HEK293 (cell line): ENCODE data around the gene AFAP1L2.

Experiments
- CTCF ChIA-PET: fragments of 350-600 bp; formaldehyde crosslinking; extraction: SDS; loops from one replicate; lab custom pipeline; 2021; ENCODE audit warnings: antibody characterized with exemption; lab: Yijun Ruan, JAX
- POLR2A ChIA-PET: fragments of 300-600 bp; formaldehyde crosslinking; extraction: SDS; loops from one replicate; lab custom pipeline; 2020; ENCODE audit warnings: antibody characterized with exemption, inconsistent platforms; lab: Yijun Ruan, JAX
- H3K27ac ChIP-seq: fragments of 200-500 bp; sonication (Bioruptor generic); 2 replicates; pipeline ENCODE4 v1.5.1; 2014; ENCODE audit warnings: low read depth, low read length, control low read depth, inconsistent platforms; ENCODE audit errors: extremely low read depth
- H3K36me3 ChIP-seq, 2 experiments: fragments of 200-500 bp in 1 of 2; sonication (Bioruptor generic) in 1 of 2; 1 replicate in 1 of 2; 2 replicates in 1 of 2; pipeline ENCODE4 v1.5.1; 2014 to 2017; ENCODE audit warnings: inconsistent platforms in 2 of 2, low read length in 2 of 2; ENCODE audit not compliant: control insufficient read depth in 2 of 2, insufficient read depth in 1 of 2
- H3K4me1 ChIP-seq: fragments of 200-500 bp; sonication (Bioruptor generic); 2 replicates; pipeline ENCODE4 v1.5.1; 2014; ENCODE audit warnings: mild to moderate bottlenecking, low read length, inconsistent platforms; ENCODE audit not compliant: control insufficient read depth, insufficient read depth
- H3K4me3 ChIP-seq: 2 replicates; pipeline ENCODE4 v1.5.1; 2011; ENCODE audit warnings: low read depth, mild to moderate bottlenecking, control low read depth, low read length, moderate library complexity
- H3K9me3 ChIP-seq: fragments of 200-500 bp; sonication (Bioruptor generic); 2 replicates; pipeline ENCODE4 v1.5.1; 2014; ENCODE audit warnings: low read depth, low read length, inconsistent platforms; ENCODE audit not compliant: control insufficient read depth, insufficient read depth
- BCL11B ChIP-seq: fragments of 450-650 bp; formaldehyde crosslinking; IDR thresholded peaks from 2 replicates; pipeline ENCODE4 v1.5.1; 2016; ENCODE audit warnings: low read depth, missing biosample characterization, missing genetic modification characterization
- KLF10 ChIP-seq: fragments of 450-650 bp; IDR thresholded peaks from 2 replicates; pipeline ENCODE4 v1.5.1; 2018; ENCODE audit warnings: missing biosample characterization, mild to moderate bottlenecking, missing genetic modification characterization
- KLF9 ChIP-seq: fragments of 450-650 bp; formaldehyde crosslinking; IDR thresholded peaks from 2 replicates; pipeline ENCODE4 v1.5.1; 2016; ENCODE audit warnings: missing biosample characterization, missing genetic modification characterization, low read depth
- OVOL3 ChIP-seq: fragments of 450-650 bp; formaldehyde crosslinking; IDR thresholded peaks from 2 replicates; pipeline ENCODE4 v1.5.1; 2016; ENCODE audit warnings: missing biosample characterization, missing genetic modification characterization
- PRDM1 ChIP-seq: fragments of 450-650 bp; formaldehyde crosslinking; IDR thresholded peaks from 2 replicates; pipeline ENCODE4; 2016; ENCODE audit warnings: missing biosample characterization, missing genetic modification characterization
- RBAK ChIP-seq: fragments of 450-650 bp; formaldehyde crosslinking; IDR thresholded peaks from 2 replicates; pipeline ENCODE4 v1.5.1; 2016; ENCODE audit warnings: missing biosample characterization, missing genetic modification characterization
- SALL2 ChIP-seq: fragments of 450-650 bp; formaldehyde crosslinking; IDR thresholded peaks from 2 replicates; pipeline ENCODE4 v1.5.0; 2017; ENCODE audit warnings: missing biosample characterization, mild to moderate bottlenecking, missing genetic modification characterization, borderline replicate concordance
- SP7 ChIP-seq: fragments of 450-650 bp; formaldehyde crosslinking; IDR thresholded peaks from 2 replicates; pipeline ENCODE4 v1.5.1; 2016; ENCODE audit warnings: missing biosample characterization, missing genetic modification characterization
- YY2 ChIP-seq: fragments of 450-650 bp; formaldehyde crosslinking; IDR thresholded peaks from 2 replicates; pipeline ENCODE4 v1.5.1; 2016; ENCODE audit warnings: missing biosample characterization, missing genetic modification characterization
- ZNF133 ChIP-seq: fragments of 450-650 bp; formaldehyde crosslinking; IDR thresholded peaks from 2 replicates; pipeline ENCODE4 v1.5.1; 2016; ENCODE audit warnings: missing biosample characterization, missing genetic modification characterization
- ZNF202 ChIP-seq: fragments of 450-650 bp; formaldehyde crosslinking; IDR thresholded peaks from 2 replicates; pipeline ENCODE4 v1.5.1; 2016; ENCODE audit warnings: missing biosample characterization, missing genetic modification characterization, borderline replicate concordance
- ZNF211 ChIP-seq: fragments of 450-650 bp; formaldehyde crosslinking; IDR thresholded peaks from 2 replicates; pipeline ENCODE4 v1.5.1; 2016; ENCODE audit warnings: low read depth, missing biosample characterization, missing genetic modification characterization
- ZNF266 ChIP-seq: fragments of 450-650 bp; formaldehyde crosslinking; IDR thresholded peaks from 2 replicates; pipeline ENCODE4 v1.5.1; 2016; ENCODE audit warnings: missing biosample characterization, missing genetic modification characterization, low read depth
- ZNF335 ChIP-seq: fragments of 450-650 bp; formaldehyde crosslinking; conservative IDR thresholded peaks from 2 replicates; pipeline ENCODE4 v1.5.1; 2016; ENCODE audit warnings: missing biosample characterization, missing genetic modification characterization
- ZNF350 ChIP-seq: fragments of 450-650 bp; formaldehyde crosslinking; IDR thresholded peaks from 2 replicates; pipeline ENCODE4 v1.5.0; 2017; ENCODE audit warnings: missing biosample characterization, mild to moderate bottlenecking, missing genetic modification characterization
- ZNF37A ChIP-seq: fragments of 450-650 bp; IDR thresholded peaks from 2 replicates; pipeline ENCODE4 v1.5.1; 2018; ENCODE audit warnings: missing biosample characterization, missing genetic modification characterization
- ZNF777 ChIP-seq: fragments of 450-650 bp; formaldehyde crosslinking; IDR thresholded peaks from 2 replicates; pipeline ENCODE4 v1.5.1; 2017; ENCODE audit warnings: missing biosample characterization, missing genetic modification characterization, borderline replicate concordance
- ZSCAN23 ChIP-seq: fragments of 450-650 bp; formaldehyde crosslinking; IDR thresholded peaks from 2 replicates; pipeline ENCODE4 v1.5.1; 2016; ENCODE audit warnings: missing biosample characterization, missing genetic modification characterization
- ZXDB ChIP-seq: fragments of 450-650 bp; formaldehyde crosslinking; IDR thresholded peaks from 2 replicates; pipeline ENCODE4 v1.5.1; 2016; ENCODE audit warnings: missing biosample characterization, missing genetic modification characterization
- TF ChIP-seq, protein P1 (sequence below): fragments of 450-650 bp; formaldehyde crosslinking; IDR thresholded peaks from 2 replicates; pipeline ENCODE4 v1.5.1; 2016; ENCODE audit warnings: missing biosample characterization, missing genetic modification characterization, low read depth
- TF ChIP-seq, protein P2 (sequence below): sonication (generic); formaldehyde crosslinking; IDR thresholded peaks from 2 replicates; pipeline ENCODE4 v1.8.1; 2022; ENCODE audit warnings: mild to moderate bottlenecking, moderate library complexity, missing genetic modification reagents
- TF ChIP-seq, protein P3 (sequence below): fragments of 450-650 bp; formaldehyde crosslinking; IDR thresholded peaks from 2 replicates; pipeline ENCODE4 v1.5.1; 2016; ENCODE audit warnings: missing biosample characterization, missing genetic modification characterization
- TF ChIP-seq, protein P4 (sequence below): fragments of 450-650 bp; formaldehyde crosslinking; IDR thresholded peaks from 2 replicates; pipeline ENCODE4 v1.5.1; 2017; ENCODE audit warnings: missing biosample characterization, missing genetic modification characterization
- TF ChIP-seq, protein P5 (sequence below): fragments of 450-650 bp; formaldehyde crosslinking; IDR thresholded peaks from 2 replicates; pipeline ENCODE4 v1.5.1; 2016; ENCODE audit warnings: missing biosample characterization, missing genetic modification characterization

AFAP1L2 gene

GRCh38 chr10:114403541-114404161 lies 651 bp downstream of the AFAP1L2 start (continued):
- no peak for TF ChIP-seq RBAK (tag by site-specific recombination)
- no peak for TF ChIP-seq BCL11B
- TF ChIP-seq SALL2 (tag by site-specific recombination), result no peak
- no peak for TF ChIP-seq ZNF777 (tag by site-specific recombination)
- TF ChIP-seq, protein P1, sequence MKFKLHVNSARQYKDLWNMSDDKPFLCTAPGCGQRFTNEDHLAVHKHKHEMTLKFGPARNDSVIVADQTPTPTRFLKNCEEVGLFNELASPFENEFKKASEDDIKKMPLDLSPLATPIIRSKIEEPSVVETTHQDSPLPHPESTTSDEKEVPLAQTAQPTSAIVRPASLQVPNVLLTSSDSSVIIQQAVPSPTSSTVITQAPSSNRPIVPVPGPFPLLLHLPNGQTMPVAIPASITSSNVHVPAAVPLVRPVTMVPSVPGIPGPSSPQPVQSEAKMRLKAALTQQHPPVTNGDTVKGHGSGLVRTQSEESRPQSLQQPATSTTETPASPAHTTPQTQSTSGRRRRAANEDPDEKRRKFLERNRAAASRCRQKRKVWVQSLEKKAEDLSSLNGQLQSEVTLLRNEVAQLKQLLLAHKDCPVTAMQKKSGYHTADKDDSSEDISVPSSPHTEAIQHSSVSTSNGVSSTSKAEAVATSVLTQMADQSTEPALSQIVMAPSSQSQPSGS, result no peak
- TF ChIP-seq KLF10 (tag by site-specific recombination), result no peak
- TF ChIP-seq ZNF37A (tag by site-specific recombination), result no peak
- no peak for TF ChIP-seq ZNF211 (tag by site-specific recombination)
- TF ChIP-seq, protein P2, sequence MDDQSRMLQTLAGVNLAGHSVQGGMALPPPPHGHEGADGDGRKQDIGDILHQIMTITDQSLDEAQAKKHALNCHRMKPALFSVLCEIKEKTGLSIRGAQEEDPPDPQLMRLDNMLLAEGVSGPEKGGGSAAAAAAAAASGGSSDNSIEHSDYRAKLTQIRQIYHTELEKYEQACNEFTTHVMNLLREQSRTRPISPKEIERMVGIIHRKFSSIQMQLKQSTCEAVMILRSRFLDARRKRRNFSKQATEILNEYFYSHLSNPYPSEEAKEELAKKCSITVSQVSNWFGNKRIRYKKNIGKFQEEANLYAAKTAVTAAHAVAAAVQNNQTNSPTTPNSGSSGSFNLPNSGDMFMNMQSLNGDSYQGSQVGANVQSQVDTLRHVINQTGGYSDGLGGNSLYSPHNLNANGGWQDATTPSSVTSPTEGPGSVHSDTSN (CRISPR knock-in tag), result no peak
- TF ChIP-seq, protein P3, sequence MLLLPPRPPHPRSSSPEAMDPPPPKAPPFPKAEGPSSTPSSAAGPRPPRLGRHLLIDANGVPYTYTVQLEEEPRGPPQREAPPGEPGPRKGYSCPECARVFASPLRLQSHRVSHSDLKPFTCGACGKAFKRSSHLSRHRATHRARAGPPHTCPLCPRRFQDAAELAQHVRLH (tag by site-specific recombination), result no peak

- H3K27ac ChIP-seq, result no peak overlapping the region
- peak overlapping the region; percentile 53 for H3K4me3 ChIP-seq
- CTCF ChIA-PET, result interaction anchor here (0.6 to 2.0 kb wide), 8 partner anchors 16 to 606 kb away, joined by 3 to 7 read pairs (median 3); no protein-coding TSS in a partner anchor
- H3K36me3 ChIP-seq, result no peaks in the 10 kb centered on the region
- no peaks in the 10 kb centered on the region for H3K9me3 ChIP-seq
- POLR2A ChIA-PET, result interaction anchor here (1.0 kb wide), 2 partner anchors 36 to 99 kb away, joined by 3 read pairs; no protein-coding TSS in a partner anchor
- H3K4me1 ChIP-seq, result no peaks in the 10 kb centered on the region
- TF ChIP-seq, protein P4, sequence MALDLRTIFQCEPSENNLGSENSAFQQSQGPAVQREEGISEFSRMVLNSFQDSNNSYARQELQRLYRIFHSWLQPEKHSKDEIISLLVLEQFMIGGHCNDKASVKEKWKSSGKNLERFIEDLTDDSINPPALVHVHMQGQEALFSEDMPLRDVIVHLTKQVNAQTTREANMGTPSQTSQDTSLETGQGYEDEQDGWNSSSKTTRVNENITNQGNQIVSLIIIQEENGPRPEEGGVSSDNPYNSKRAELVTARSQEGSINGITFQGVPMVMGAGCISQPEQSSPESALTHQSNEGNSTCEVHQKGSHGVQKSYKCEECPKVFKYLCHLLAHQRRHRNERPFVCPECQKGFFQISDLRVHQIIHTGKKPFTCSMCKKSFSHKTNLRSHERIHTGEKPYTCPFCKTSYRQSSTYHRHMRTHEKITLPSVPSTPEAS, result no peak
- TF ChIP-seq PRDM1 (tag by site-specific recombination), result peak; percentile 77
- TF ChIP-seq, all 188 proteins: peak for 1
Measured at GRCh38 chr10:114402871-114403540, 1.3 kb downstream of the AFAP1L2 start.

- Histone ChIP-seq H3K36me3 (no peaks in the 10 kb centered on the region), H3K9me3 (no peaks in the 10 kb centered on the region), H3K4me3 (no peak overlapping the region), H3K27ac (no peak overlapping the region), H3K4me1 (no peaks in the 10 kb centered on the region)
- CTCF ChIA-PET, result interaction anchor here (0.5 to 2.0 kb wide), 4 partner anchors 15 to 99 kb away, joined by 3 to 7 read pairs (median 3); no protein-coding TSS in a partner anchor
- POLR2A ChIA-PET, result no interaction called here
- TF ChIP-seq ZXDB, result no peak
- no peak for TF ChIP-seq YY2 (tag by site-specific recombination)
- TF ChIP-seq ZNF202, result no peak
- TF ChIP-seq ZNF266 (tag by site-specific recombination), result no peak
- no peak for TF ChIP-seq SP7
- TF ChIP-seq KLF9 (tag by site-specific recombination), result no peak
- no peak for TF ChIP-seq ZNF335 (tag by site-specific recombination)
- no peak for TF ChIP-seq OVOL3 (tag by site-specific recombination)
- TF ChIP-seq, protein P5, sequence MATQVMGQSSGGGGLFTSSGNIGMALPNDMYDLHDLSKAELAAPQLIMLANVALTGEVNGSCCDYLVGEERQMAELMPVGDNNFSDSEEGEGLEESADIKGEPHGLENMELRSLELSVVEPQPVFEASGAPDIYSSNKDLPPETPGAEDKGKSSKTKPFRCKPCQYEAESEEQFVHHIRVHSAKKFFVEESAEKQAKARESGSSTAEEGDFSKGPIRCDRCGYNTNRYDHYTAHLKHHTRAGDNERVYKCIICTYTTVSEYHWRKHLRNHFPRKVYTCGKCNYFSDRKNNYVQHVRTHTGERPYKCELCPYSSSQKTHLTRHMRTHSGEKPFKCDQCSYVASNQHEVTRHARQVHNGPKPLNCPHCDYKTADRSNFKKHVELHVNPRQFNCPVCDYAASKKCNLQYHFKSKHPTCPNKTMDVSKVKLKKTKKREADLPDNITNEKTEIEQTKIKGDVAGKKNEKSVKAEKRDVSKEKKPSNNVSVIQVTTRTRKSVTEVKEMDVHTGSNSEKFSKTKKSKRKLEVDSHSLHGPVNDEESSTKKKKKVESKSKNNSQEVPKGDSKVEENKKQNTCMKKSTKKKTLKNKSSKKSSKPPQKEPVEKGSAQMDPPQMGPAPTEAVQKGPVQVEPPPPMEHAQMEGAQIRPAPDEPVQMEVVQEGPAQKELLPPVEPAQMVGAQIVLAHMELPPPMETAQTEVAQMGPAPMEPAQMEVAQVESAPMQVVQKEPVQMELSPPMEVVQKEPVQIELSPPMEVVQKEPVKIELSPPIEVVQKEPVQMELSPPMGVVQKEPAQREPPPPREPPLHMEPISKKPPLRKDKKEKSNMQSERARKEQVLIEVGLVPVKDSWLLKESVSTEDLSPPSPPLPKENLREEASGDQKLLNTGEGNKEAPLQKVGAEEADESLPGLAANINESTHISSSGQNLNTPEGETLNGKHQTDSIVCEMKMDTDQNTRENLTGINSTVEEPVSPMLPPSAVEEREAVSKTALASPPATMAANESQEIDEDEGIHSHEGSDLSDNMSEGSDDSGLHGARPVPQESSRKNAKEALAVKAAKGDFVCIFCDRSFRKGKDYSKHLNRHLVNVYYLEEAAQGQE (tag by site-specific recombination), result no peak
- no peak for TF ChIP-seq ZNF133 (tag by site-specific recombination)
- no peak for TF ChIP-seq ZSCAN23 (tag by site-specific recombination)
- TF ChIP-seq ZNF350 (tag by site-specific recombination), result no peak
Measured at GRCh38 chr10:114402233-114402632, 2.1 kb downstream of the AFAP1L2 start.
